ENCODE data around the gene NTNG1. TPM values are rescaled to one million over a fixed set of nuclear protein-coding genes. Genes with fewer than 3 reads are reported as not detected.

Gene NTNG1
- total RNA-seq, 1 donor from 2014 or later, result 8.1 TPM

- Histone ChIP-seq H4K20me1 (ENCODE audit: insufficient read depth, low read length) (no peaks in the 10 kb centered on the region), H3K27me3 (ENCODE audit: insufficient read depth, low read length) (no peaks in the 10 kb centered on the region), H3K4me1 (ENCODE audit: insufficient read depth, low read length) (peaks cover 22% of the 10 kb centered on the region), H3K4me3 (ENCODE audit: insufficient read depth, low read depth, low read length) (no peak overlapping the region), H3K36me3 (ENCODE audit: insufficient read depth, low read length) (no peaks in the 10 kb centered on the region), H3K9me3 (ENCODE audit: insufficient read depth, low read depth, low read length) (no peaks in the 10 kb centered on the region), H2AFZ (ENCODE audit: low read depth, low read length) (no peak overlapping the region), H3K9ac (ENCODE audit: low read length) (peak overlapping the region; percentile 12), H3K4me2 (ENCODE audit: low read length) (peak overlapping the region; percentile 43), H3K27ac (ENCODE audit: low read depth, low read length) (peak overlapping the region; percentile 32), H3K79me2 (ENCODE audit: insufficient read depth, low read length) (no peaks in the 10 kb centered on the region)
- no peaks in the 10 kb centered on the region for H3K9me3 Mint-ChIP-seq (ENCODE audit: unreplicated experiment)
- H3K36me3 Mint-ChIP-seq (ENCODE audit: low read depth, unreplicated experiment), result no peaks in the 10 kb centered on the region
- TF ChIP-seq, protein P1, sequence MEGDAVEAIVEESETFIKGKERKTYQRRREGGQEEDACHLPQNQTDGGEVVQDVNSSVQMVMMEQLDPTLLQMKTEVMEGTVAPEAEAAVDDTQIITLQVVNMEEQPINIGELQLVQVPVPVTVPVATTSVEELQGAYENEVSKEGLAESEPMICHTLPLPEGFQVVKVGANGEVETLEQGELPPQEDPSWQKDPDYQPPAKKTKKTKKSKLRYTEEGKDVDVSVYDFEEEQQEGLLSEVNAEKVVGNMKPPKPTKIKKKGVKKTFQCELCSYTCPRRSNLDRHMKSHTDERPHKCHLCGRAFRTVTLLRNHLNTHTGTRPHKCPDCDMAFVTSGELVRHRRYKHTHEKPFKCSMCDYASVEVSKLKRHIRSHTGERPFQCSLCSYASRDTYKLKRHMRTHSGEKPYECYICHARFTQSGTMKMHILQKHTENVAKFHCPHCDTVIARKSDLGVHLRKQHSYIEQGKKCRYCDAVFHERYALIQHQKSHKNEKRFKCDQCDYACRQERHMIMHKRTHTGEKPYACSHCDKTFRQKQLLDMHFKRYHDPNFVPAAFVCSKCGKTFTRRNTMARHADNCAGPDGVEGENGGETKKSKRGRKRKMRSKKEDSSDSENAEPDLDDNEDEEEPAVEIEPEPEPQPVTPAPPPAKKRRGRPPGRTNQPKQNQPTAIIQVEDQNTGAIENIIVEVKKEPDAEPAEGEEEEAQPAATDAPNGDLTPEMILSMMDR (IDR thresholded peaks at IDR 0.05; ENCODE audit: insufficient read depth, low read depth, low read length), result no peak
- no peak for TF ChIP-seq EZH2 (IDR thresholded peaks at IDR 0.05; ENCODE audit: insufficient read depth, low read length)
- no peak for FAIRE-seq
- no peak overlapping the region for H3K4me3 Mint-ChIP-seq (ENCODE audit: unreplicated experiment)
- DNase-seq (ENCODE audit: low read depth), result no peak
- peaks cover 31% of the 10 kb centered on the region for H3K4me1 Mint-ChIP-seq (ENCODE audit: low read depth, unreplicated experiment)
- H3K27ac Mint-ChIP-seq (ENCODE audit: unreplicated experiment), result peak overlapping the region; percentile 67
- H3K27me3 Mint-ChIP-seq (ENCODE audit: low read depth, unreplicated experiment), result no peaks in the 10 kb centered on the region
Observed at GRCh38 chr1:107263291-107263915, 122.6 kb downstream of the NTNG1 start.

GRCh38 chr1:107264007-107264406 is 123.2 kb downstream of the NTNG1 start:
- no peaks in the 10 kb centered on the region for H3K79me2 ChIP-seq (ENCODE audit: insufficient read depth, low read length)
- H3K36me3 ChIP-seq (ENCODE audit: insufficient read depth, low read length), result no peaks in the 10 kb centered on the region
- H2AFZ ChIP-seq (ENCODE audit: low read depth, low read length), result no peak overlapping the region
- no peaks in the 10 kb centered on the region for H3K36me3 Mint-ChIP-seq (ENCODE audit: low read depth, unreplicated experiment)
- no peak overlapping the region for H3K4me3 ChIP-seq (ENCODE audit: insufficient read depth, low read depth, low read length)
- no peaks in the 10 kb centered on the region for H4K20me1 ChIP-seq (ENCODE audit: insufficient read depth, low read length)
- peaks cover 31% of the 10 kb centered on the region for H3K4me1 Mint-ChIP-seq (ENCODE audit: low read depth, unreplicated experiment)
- H3K9ac ChIP-seq (ENCODE audit: low read length), result no peak overlapping the region
- no peak for DNase-seq (ENCODE audit: low read depth)
- peak overlapping the region; percentile 4 for H3K27ac Mint-ChIP-seq (ENCODE audit: unreplicated experiment)
- peaks cover 22% of the 10 kb centered on the region for H3K4me1 ChIP-seq (ENCODE audit: insufficient read depth, low read length)
- peak overlapping the region; percentile 43 for H3K27ac ChIP-seq (ENCODE audit: low read depth, low read length)
- H3K27me3 ChIP-seq (ENCODE audit: insufficient read depth, low read length), result no peaks in the 10 kb centered on the region
- TF ChIP-seq EZH2 (IDR thresholded peaks at IDR 0.05; ENCODE audit: insufficient read depth, low read length), result no peak
- TF ChIP-seq, protein P1 (IDR thresholded peaks at IDR 0.05; ENCODE audit: insufficient read depth, low read depth, low read length), result no peak
- no peak overlapping the region for H3K4me3 Mint-ChIP-seq (ENCODE audit: unreplicated experiment)
- H3K9me3 ChIP-seq (ENCODE audit: insufficient read depth, low read depth, low read length), result no peaks in the 10 kb centered on the region
- no peaks in the 10 kb centered on the region for H3K9me3 Mint-ChIP-seq (ENCODE audit: unreplicated experiment)
- H3K4me2 ChIP-seq (ENCODE audit: low read length), result peak overlapping the region; percentile 66
- H3K27me3 Mint-ChIP-seq (ENCODE audit: low read depth, unreplicated experiment), result no peaks in the 10 kb centered on the region
- FAIRE-seq, result no peak

DNA sequence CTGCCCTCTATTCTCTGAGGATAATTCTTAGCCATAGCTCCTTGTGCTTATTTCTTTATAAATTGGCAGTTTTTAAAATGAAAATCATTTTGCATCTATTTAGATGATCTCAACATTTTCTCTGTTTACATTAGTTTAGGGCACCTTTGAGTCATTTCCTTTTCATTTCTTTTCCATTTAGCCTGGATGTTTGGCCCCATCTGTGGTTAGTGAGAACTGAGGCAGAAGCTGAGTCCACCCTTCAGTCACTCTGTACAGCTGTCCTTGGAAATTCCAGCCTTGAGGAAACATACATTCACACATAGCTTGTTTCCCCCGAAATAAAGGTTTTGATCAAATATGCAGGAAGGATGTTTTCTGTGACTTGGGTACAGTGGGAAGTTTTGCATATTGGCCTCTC is 123.7 kb downstream of the NTNG1 start:
- Mint-ChIP-seq H3K36me3 (ENCODE audit: low read depth, unreplicated experiment) (no peaks in the 10 kb centered on the region), H3K27me3 (ENCODE audit: low read depth, unreplicated experiment) (no peaks in the 10 kb centered on the region), H3K4me1 (ENCODE audit: low read depth, unreplicated experiment) (peaks cover 31% of the 10 kb centered on the region), H3K4me3 (ENCODE audit: unreplicated experiment) (no peak overlapping the region), H3K9me3 (ENCODE audit: unreplicated experiment) (no peaks in the 10 kb centered on the region), H3K27ac (ENCODE audit: unreplicated experiment) (no peak overlapping the region)
- Histone ChIP-seq H3K4me3 (ENCODE audit: insufficient read depth, low read depth, low read length) (no peak overlapping the region), H3K79me2 (ENCODE audit: insufficient read depth, low read length) (no peaks in the 10 kb centered on the region), H3K4me2 (ENCODE audit: low read length) (peak overlapping the region; percentile 66), H3K27me3 (ENCODE audit: insufficient read depth, low read length) (no peaks in the 10 kb centered on the region), H3K27ac (ENCODE audit: low read depth, low read length) (no peak overlapping the region), H3K4me1 (ENCODE audit: insufficient read depth, low read length) (peaks cover 22% of the 10 kb centered on the region), H3K9ac (ENCODE audit: low read length) (no peak overlapping the region), H4K20me1 (ENCODE audit: insufficient read depth, low read length) (no peaks in the 10 kb centered on the region), H2AFZ (ENCODE audit: low read depth, low read length) (no peak overlapping the region), H3K9me3 (ENCODE audit: insufficient read depth, low read depth, low read length) (no peaks in the 10 kb centered on the region), H3K36me3 (ENCODE audit: insufficient read depth, low read length) (no peaks in the 10 kb centered on the region)
- DNase-seq (ENCODE audit: low read depth) (peak; percentile 48), FAIRE-seq (peak; percentile 39)
- no peak for TF ChIP-seq EZH2 (IDR thresholded peaks at IDR 0.05; ENCODE audit: insufficient read depth, low read length)
- TF ChIP-seq, protein P1 (IDR thresholded peaks at IDR 0.05; ENCODE audit: insufficient read depth, low read depth, low read length), result no peak
